Loucy (cell line): ENCODE data around the gene TXNL4A.
"Not testable (repeated sequence)": the region's sequence is repeated elsewhere in the genome, so short reads cannot be mapped to it uniquely, and the experiment has no call there.

ENCODE experiments used
- H2AFZ ChIP-seq: fragments of 200-600 bp; sonication (generic); 2 replicates; pipeline ENCODE4 v1.6.0; 2016; ENCODE audit warnings: antibody characterized with exemption, mild to moderate bottlenecking, low read length, moderate library complexity
- H3F3A ChIP-seq: fragments of 200-600 bp; 2 replicates; pipeline ENCODE4 v1.6.0; 2016; ENCODE audit warnings: antibody characterized with exemption, low read depth, mild to moderate bottlenecking
- H3K27me3 ChIP-seq: fragments of 200-600 bp; sonication (generic); 2 replicates; pipeline ENCODE4 v1.6.1; 2014; ENCODE audit warnings: low read length, mild to moderate bottlenecking; ENCODE audit not compliant: insufficient read depth, poor library complexity, severe bottlenecking
- H3K36me3 ChIP-seq: fragments of 200-600 bp; sonication (generic); 2 replicates; pipeline ENCODE4 v1.6.1; 2016; ENCODE audit warnings: low read length; ENCODE audit not compliant: insufficient read depth
- H3K4me1 ChIP-seq: fragments of 200-600 bp; sonication (generic); 2 replicates; pipeline ENCODE4 v1.5.1; 2014; ENCODE audit warnings: low read length, mild to moderate bottlenecking; ENCODE audit not compliant: insufficient read depth, poor library complexity, severe bottlenecking
- H3K4me2 ChIP-seq: fragments of 200-600 bp; sonication (generic); 2 replicates; pipeline ENCODE4 v1.6.0; 2014; ENCODE audit warnings: antibody characterized with exemption, low read length, low read depth, mild to moderate bottlenecking; ENCODE audit not compliant: poor library complexity, severe bottlenecking
- H3K4me3 ChIP-seq: fragments of 200-600 bp; sonication (generic); 2 replicates; pipeline ENCODE4 v1.5.1; 2014; ENCODE audit warnings: low read length, mild to moderate bottlenecking, mixed read lengths; ENCODE audit not compliant: poor library complexity, severe bottlenecking
- H3K79me2 ChIP-seq: fragments of 200-600 bp; sonication (generic); 2 replicates; pipeline ENCODE4 v1.6.1; 2014; ENCODE audit warnings: low read length; ENCODE audit not compliant: insufficient read depth
- H3K9ac ChIP-seq: fragments of 200-600 bp; sonication (generic); 2 replicates; pipeline ENCODE4 v1.6.0; 2014; ENCODE audit warnings: mild to moderate bottlenecking, low read depth, low read length, moderate library complexity; ENCODE audit not compliant: poor library complexity, severe bottlenecking
- H3K9me2 ChIP-seq: fragments of 200-600 bp; sonication (generic); replicated peaks from 2 replicates; pipeline ENCODE4 v1.6.1; 2016; ENCODE audit warnings: low read depth, low read length, mixed read lengths
- H3K9me3 ChIP-seq: fragments of 200-600 bp; sonication (generic); 2 replicates; pipeline ENCODE4 v1.6.1; 2014; ENCODE audit warnings: mild to moderate bottlenecking, antibody characterized with exemption, low read length, low read depth; ENCODE audit not compliant: insufficient read depth
- H4K20me1 ChIP-seq: fragments of 200-600 bp; sonication (generic); 2 replicates; pipeline ENCODE4 v1.6.0; 2014; ENCODE audit warnings: antibody characterized with exemption, low read length, mild to moderate bottlenecking; ENCODE audit not compliant: insufficient read depth, poor library complexity, severe bottlenecking
- CTCF ChIP-seq: fragments of 200-600 bp; sonication (generic); conservative IDR thresholded peaks from 2 replicates; pipeline ENCODE4 v1.5.1; 2014; ENCODE audit warnings: mild to moderate bottlenecking, antibody characterized with exemption, low read length
- EZH2phosphoT487 ChIP-seq: fragments of 200-600 bp; IDR thresholded peaks from 2 replicates; pipeline ENCODE4 v1.6.1; 2018; ENCODE audit warnings: antibody characterized with exemption, mild to moderate bottlenecking, moderate library complexity, borderline replicate concordance

TXNL4A gene

GRCh38 chr18:80022613-80023012, 34.2 kb upstream of the TXNL4A start:
- Histone ChIP-seq H3K9me2 (no peaks in the 10 kb centered on the region), H3K4me1 (no peaks in the 10 kb centered on the region), H3K4me2 (no peak overlapping the region), H3K9ac (no peak overlapping the region), H3K27me3 (no peaks in the 10 kb centered on the region), H3F3A (no peaks in the 10 kb centered on the region), H2AFZ (no peak overlapping the region), H3K36me3 (no peaks in the 10 kb centered on the region), H3K4me3 (no peak overlapping the region), H4K20me1 (no peaks in the 10 kb centered on the region), H3K79me2 (no peaks in the 10 kb centered on the region), H3K9me3 (peaks cover 47% of the 10 kb centered on the region; the same call in 1 of the 2 replicates)
- TF ChIP-seq CTCF (no peak), EZH2phosphoT487 (no peak)

- H3K27me3 ChIP-seq = no peaks in the 10 kb centered on the region
- no peaks in the 10 kb centered on the region for H3F3A ChIP-seq
- H3K36me3 ChIP-seq = no peaks in the 10 kb centered on the region
Measured at GRCh38 chr18:80012714-80013113, 24.4 kb upstream of the TXNL4A start.

GRCh38 chr18:80011496-80012137, 23.3 kb upstream of the TXNL4A start:
- H3K4me2 ChIP-seq, H3K4me1 ChIP-seq, H3K4me3 ChIP-seq, H4K20me1 ChIP-seq, H3K27me3 ChIP-seq, H3K36me3 ChIP-seq, H3K9me2 ChIP-seq, H3F3A ChIP-seq, H3K79me2 ChIP-seq, H3K9ac ChIP-seq, H2AFZ ChIP-seq: not testable (repeated sequence)
- peaks cover 27% of the 10 kb centered on the region; the same call in 1 of the 2 replicates for H3K9me3 ChIP-seq

More at GRCh38 chr18:80012714-80013113, 24.4 kb upstream of the TXNL4A start:
- TF ChIP-seq CTCF (no peak), EZH2phosphoT487 (no peak)
- H3K9me2 ChIP-seq = no peaks in the 10 kb centered on the region
- H3K9me3 ChIP-seq = peaks cover 27% of the 10 kb centered on the region; the same call in 1 of the 2 replicates
- H3K4me1 ChIP-seq = no peaks in the 10 kb centered on the region
- no peak overlapping the region for H3K9ac ChIP-seq
- no peaks in the 10 kb centered on the region for H4K20me1 ChIP-seq
- no peak overlapping the region for H3K4me3 ChIP-seq
- H3K4me2 ChIP-seq = no peak overlapping the region
- H2AFZ ChIP-seq = no peak overlapping the region
- no peaks in the 10 kb centered on the region for H3K79me2 ChIP-seq

- Histone ChIP-seq H3K4me2 (no peak overlapping the region), H2AFZ (no peak overlapping the region), H3K79me2 (no peaks in the 10 kb centered on the region), H3K4me3 (no peak overlapping the region), H3K36me3 (no peaks in the 10 kb centered on the region), H4K20me1 (no peaks in the 10 kb centered on the region), H3K9me2 (no peaks in the 10 kb centered on the region), H3K27me3 (no peaks in the 10 kb centered on the region), H3F3A (no peaks in the 10 kb centered on the region), H3K9ac (no peak overlapping the region), H3K4me1 (no peaks in the 10 kb centered on the region), H3K9me3 (peaks cover 31% of the 10 kb centered on the region; the same call in 1 of the 2 replicates)
- TF ChIP-seq EZH2phosphoT487 = no peak
- no peak for TF ChIP-seq CTCF
Measured at GRCh38 chr18:80010551-80010906, 22.2 kb upstream of the TXNL4A start.
